NCI-H82 treated with DMSO at 0.1 percent for 48 hours (cell line): Measurements from ENCODE around the gene KCNN2.

ENCODE experiments used
- DNase-seq: peaks from one replicate; lab custom pipeline; 2025; ENCODE audit not compliant: unreplicated experiment; lab: John Stamatoyannopoulos, UW

The KCNN2 gene

GRCh38 chr5:114477816-114478334, 116.0 kb downstream of the KCNN2 start:
- no peak for DNase-seq

- no peak for DNase-seq
These were observed 138.9 kb downstream of the KCNN2 start for GRCh38 chr5:114500756-114501155.

GRCh38 chr5:114504560-114504959, 142.7 kb downstream of the KCNN2 start:
- no peak for DNase-seq

- no peak for DNase-seq
These were observed 162.4 kb downstream of the KCNN2 start for GRCh38 chr5:114524221-114524620.

- no peak for DNase-seq
These were observed 182.7 kb downstream of the KCNN2 start for GRCh38 chr5:114544561-114544960.
